Esophagus (tissue), 2 donors: Measurements from ENCODE around the gene BABAM1. TPM values are rescaled to one million over a fixed set of nuclear protein-coding genes. Genes with fewer than 3 reads are reported as not detected.
A peak's percentile ranks its signal among the peaks of the same experiment; 100 is the strongest.

Source experiments
- H3K27ac ChIP-seq, 2 donors: one replicate each; pipeline ENCODE4 v1.5.1; 2013; ENCODE audit warnings: low read depth in 2 of 2, mild to moderate bottlenecking in 2 of 2, inconsistent platforms in 1 of 2, low read length in 1 of 2, moderate library complexity in 1 of 2
- H3K27me3 ChIP-seq, 2 donors: one replicate each; pipeline ENCODE4 v1.6.1; 2013; ENCODE audit warnings: low read length in 2 of 2, control low read depth in 1 of 2, mild to moderate bottlenecking in 1 of 2; ENCODE audit not compliant: insufficient read depth in 2 of 2, control insufficient read depth in 1 of 2
- H3K36me3 ChIP-seq, 2 donors: one replicate each; pipeline ENCODE4 v1.6.1; 2013; ENCODE audit warnings: low read length in 1 of 2; ENCODE audit not compliant: control insufficient read depth in 2 of 2, insufficient read depth in 2 of 2
- H3K4me1 ChIP-seq, 2 donors: one replicate each; pipeline ENCODE4 v1.6.1; 2013; ENCODE audit warnings: low read length in 1 of 2; ENCODE audit not compliant: control insufficient read depth in 2 of 2, insufficient read depth in 2 of 2
- H3K4me3 ChIP-seq, 2 donors: one replicate each; pipeline ENCODE4 v1.5.1; 2013; ENCODE audit warnings: low read length in 2 of 2, mild to moderate bottlenecking in 2 of 2, low read depth in 1 of 2, moderate library complexity in 1 of 2
- H3K9me3 ChIP-seq, 2 donors: one replicate each; pipeline ENCODE4 v1.6.1; 2013; ENCODE audit warnings: mild to moderate bottlenecking in 2 of 2, low read depth in 1 of 2, low read length in 1 of 2, moderate library complexity in 1 of 2; ENCODE audit not compliant: control insufficient read depth in 2 of 2, insufficient read depth in 1 of 2
- WGBS, 2 donors: extraction: QIAGEN DNeasy Blood & Tissue Kit; methylation state at CpG; one replicate each; pipeline ENCODE4 v1.1.7; 2013; 5-methylcytosine and 5-hydroxymethylcytosine counted together
- polyA plus RNA-seq, 2 donors: library from polyadenylated mRNA; stranded (reverse); fragments of 200-250 nt; gene quantifications; one replicate each; pipeline ENCODE4 v1.2.3, GENCODE V29; 2013
- donor health status: healthy with polysubstance abuse.
- donor health status: Bipolar disorder and iron deficiency.

BABAM1 gene
- polyA plus RNA-seq, 2 donors: 39.1 to 52.7 TPM

DNA sequence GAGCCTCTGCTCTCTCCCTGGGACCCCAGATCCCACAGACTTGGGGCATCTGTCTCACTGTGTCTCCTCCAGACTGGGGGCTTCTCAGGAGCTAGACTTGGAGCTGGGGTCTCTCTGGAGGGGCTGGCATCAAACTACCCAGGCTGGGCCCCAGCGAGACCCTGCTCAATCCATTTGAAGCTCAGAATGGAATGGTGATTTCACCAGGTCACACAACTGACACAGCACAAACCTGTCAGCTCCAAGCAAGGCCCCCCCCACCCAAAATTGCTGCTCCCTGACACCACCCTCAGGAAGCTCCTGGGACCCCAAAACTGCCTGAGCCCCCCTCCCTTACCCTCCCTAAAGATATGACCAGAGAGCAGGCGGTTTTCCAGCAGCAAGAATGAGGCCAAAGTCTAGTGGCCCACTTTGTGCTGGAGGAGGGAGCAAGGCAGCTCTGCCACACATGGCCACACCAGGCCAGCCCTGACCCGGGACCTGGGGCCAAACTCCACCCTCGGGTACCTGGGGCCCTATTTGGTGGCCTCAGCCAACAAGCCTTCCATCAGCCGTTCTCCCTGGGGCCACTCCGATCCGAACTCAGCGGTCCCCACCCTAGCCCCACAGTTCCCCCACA, 23.9 kb upstream of the BABAM1 start:
- no peaks in the 10 kb centered on the region for H3K27me3 ChIP-seq
- H3K4me1 ChIP-seq: peaks cover 15 to 20% of the 10 kb centered on the region in 2 donors

DNA sequence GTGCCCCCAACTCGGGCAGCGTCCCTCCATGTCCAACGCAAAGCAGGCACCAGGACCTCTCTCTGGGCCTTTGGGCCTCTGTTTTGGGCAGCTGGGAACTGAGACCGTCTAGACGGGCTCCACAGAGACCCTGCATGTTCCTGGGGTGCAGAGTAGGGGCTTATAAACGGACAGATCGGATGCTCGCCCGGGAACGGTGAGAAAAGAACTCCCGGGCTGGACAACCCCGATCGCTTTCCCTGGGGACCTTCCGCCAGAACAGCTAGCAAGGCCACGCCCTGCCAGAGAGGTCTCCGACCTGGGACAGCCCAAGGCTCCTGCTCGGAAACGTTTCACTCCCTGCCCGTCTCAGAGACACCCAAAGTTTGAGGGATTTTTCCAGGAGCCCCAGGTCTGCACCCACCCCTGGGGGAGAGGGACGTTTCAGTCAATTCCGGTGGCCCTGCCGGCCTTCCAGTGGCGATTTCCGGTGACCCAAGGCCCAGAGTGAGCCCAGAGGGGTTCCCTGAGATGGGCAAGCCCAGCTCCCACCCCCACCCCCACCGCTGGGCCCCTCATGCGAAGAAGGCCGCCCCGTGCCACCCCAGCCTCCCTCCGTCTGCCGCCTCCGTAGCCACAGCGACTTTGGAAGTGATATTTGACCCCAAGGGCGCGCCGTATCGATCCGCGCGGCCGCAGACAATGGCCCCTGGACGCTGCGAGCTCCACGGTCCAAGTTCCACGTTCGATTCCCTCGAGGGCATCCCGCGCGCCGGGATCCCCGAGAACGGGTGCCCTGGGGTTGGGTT, 23.2 kb upstream of the BABAM1 start:
- H3K9me3 ChIP-seq: no peaks in the 10 kb centered on the region
- peak overlapping the region; percentile 83 to 95 for H3K27ac ChIP-seq
- peaks cover 4% of the 10 kb centered on the region in 2 donors for H3K36me3 ChIP-seq
- WGBS, 2 donors: 12 to 14% methylated on average over 51 to 52 of the region's 52 CpGs
- peaks cover 15 to 22% of the 10 kb centered on the region in 2 donors for H3K4me1 ChIP-seq
- no peaks in the 10 kb centered on the region for H3K27me3 ChIP-seq
- H3K4me3 ChIP-seq: peak overlapping the region; percentile 91 to 94

More for the DNA sequence above, 23.9 kb upstream of the BABAM1 start:
- Histone ChIP-seq H3K9me3 (no peaks in the 10 kb centered on the region), H3K27ac (peak overlapping the region; percentile 83 to 95), H3K4me3 (peak overlapping the region; percentile 91 to 94), H3K36me3 (peaks cover 4 to 9% of the 10 kb centered on the region in 2 donors)
- WGBS, 2 donors: 35 to 42% methylated on average over 8 of the region's 8 CpGs

DNA sequence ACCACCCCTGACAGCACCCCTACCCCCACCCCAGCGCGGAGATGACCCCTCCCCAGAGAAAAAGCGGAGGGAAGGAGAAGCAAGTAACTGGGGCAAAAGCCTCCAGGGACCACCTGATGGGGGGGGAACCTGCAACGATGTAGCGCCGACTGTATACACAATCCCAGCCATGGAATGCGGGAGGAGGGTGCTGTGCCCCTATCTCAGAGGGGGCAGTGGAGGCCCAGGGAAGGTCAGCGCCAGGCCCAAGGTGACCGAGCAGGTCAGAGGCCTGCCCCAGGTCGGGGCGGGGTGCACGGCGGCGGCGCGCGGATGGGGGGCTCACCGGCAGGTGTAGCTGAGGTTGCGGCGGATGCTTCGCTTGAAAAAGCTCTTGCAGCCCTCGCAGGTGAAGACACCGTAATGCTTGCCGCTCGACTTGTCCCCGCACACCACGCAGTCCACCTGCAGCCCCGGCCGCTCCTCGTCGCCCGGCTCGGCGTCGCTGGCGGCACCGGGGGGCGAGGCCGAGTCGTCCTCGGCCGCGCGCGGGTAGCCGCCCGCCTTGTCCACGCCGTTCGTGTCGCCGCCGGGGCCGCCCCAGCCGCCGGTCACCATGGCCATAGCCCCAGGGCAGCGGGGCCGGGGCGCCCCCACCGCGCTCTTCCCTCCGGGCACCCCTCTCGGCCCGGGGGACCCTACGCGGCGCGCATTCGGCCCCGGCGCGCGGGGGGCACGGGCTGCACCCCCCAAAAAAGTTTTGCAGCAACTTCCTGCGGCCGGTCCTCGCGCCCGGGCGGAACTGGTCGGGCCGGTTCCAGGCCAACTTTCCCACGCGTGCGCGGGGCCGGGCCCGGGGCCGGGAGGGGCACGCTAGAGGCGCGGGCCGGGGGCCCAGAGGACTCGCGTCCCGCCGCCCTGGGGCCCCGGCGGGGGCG, 22.4 kb upstream of the BABAM1 start:
- Histone ChIP-seq H3K9me3 (no peaks in the 10 kb centered on the region), H3K27me3 (no peaks in the 10 kb centered on the region), H3K4me1 (peaks cover 15 to 25% of the 10 kb centered on the region in 2 donors), H3K27ac (peak overlapping the region; percentile 83 to 95), H3K36me3 (peaks cover 4% of the 10 kb centered on the region in 2 donors), H3K4me3 (peak overlapping the region; percentile 91 to 94)
- 1 to 2% methylated on average over 75 to 100 of the region's 100 CpGs for WGBS, 2 donors

DNA sequence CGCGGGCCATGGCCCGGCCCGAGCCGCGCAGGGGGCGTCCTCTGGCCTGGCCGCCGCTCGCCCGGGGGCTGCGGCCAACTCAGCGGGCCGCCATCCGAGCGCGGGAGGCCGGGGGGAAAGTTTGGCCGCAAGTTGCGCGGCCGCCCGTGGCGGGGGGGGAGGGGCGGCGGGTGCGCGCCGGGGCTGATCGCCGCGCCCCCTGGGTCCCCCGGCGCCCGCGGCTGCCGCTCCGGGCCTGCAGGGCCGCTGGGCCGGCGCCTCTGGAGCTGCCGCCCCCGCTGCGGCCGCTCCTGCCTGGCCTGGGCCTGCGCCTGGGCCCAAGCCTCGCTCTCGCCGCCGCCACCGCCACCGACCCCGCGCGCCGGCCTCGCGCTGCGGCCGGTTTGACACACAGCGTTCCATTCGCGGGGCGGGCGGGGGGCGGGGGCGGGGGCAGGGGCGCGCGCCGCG, 21.7 kb upstream of the BABAM1 start, which contains the start of gene NR2F6:
NR2F6 (minus strand) TSS at position 385 of the 450 bp plus-strand sequence. CDS start 699 bp downstream, outside the sequence.
- Histone ChIP-seq H3K4me1 (peaks cover 15 to 29% of the 10 kb centered on the region in 2 donors), H3K27ac (peak within 1 kb of the TSS; percentile 95 to 97), H3K9me3 (no peaks in the 10 kb centered on the region), H3K27me3 (no peaks in the 10 kb centered on the region), H3K4me3 (peak within 1 kb of the TSS; percentile 91 to 94), H3K36me3 (peaks cover 0 to 2% of the 10 kb centered on the region in 2 donors)
- WGBS, 2 donors: 0 to 1% methylated on average over 37 to 72 of the region's 72 CpGs

DNA sequence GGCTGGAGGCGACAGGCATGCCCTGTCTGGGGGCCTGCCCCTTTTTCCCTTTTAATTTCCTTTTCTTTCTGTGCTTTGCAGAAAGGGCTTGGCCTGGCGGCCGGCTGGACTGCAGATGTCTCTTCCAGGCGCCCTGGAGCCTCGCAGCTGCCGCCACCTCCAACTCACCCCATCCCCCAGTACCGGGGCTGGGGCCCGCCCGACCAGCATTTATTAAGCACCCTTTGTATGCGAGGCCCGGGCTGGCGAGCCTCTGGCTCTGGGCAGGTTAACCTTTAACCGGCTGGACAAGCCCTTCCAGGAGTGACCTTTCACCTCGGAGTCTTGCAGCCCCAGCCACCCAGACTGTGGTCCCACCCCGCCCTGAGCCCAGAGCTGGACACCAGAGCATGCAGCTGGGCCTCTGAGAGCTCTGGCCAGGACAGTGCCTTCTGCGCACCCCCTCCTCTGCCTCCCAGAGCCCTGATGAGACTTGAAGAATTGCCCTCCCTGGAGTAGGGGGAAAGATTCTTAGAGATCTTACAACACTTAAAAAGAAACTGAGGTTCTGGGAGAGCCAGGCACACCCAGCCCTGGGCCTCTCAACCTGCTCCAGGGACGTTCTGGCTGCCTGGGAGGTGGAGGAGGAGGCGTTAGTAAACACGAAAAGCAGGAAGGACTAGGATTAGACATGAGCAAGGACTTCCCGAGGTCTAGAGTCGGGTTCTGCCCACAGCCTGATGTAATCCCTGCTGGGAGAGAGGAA, 20.4 kb upstream of the BABAM1 start:
- H3K4me3 ChIP-seq: peak overlapping the region; percentile 63 to 94
- H3K36me3 ChIP-seq: no peaks in the 10 kb centered on the region
- H3K27me3 ChIP-seq: no peaks in the 10 kb centered on the region
- 17 to 18% methylated on average over 21 of the region's 21 CpGs for WGBS, 2 donors
- H3K9me3 ChIP-seq: no peaks in the 10 kb centered on the region
- H3K4me1 ChIP-seq: peaks cover 13 to 29% of the 10 kb centered on the region in 2 donors
- peak overlapping the region; percentile 95 to 97 for H3K27ac ChIP-seq

DNA sequence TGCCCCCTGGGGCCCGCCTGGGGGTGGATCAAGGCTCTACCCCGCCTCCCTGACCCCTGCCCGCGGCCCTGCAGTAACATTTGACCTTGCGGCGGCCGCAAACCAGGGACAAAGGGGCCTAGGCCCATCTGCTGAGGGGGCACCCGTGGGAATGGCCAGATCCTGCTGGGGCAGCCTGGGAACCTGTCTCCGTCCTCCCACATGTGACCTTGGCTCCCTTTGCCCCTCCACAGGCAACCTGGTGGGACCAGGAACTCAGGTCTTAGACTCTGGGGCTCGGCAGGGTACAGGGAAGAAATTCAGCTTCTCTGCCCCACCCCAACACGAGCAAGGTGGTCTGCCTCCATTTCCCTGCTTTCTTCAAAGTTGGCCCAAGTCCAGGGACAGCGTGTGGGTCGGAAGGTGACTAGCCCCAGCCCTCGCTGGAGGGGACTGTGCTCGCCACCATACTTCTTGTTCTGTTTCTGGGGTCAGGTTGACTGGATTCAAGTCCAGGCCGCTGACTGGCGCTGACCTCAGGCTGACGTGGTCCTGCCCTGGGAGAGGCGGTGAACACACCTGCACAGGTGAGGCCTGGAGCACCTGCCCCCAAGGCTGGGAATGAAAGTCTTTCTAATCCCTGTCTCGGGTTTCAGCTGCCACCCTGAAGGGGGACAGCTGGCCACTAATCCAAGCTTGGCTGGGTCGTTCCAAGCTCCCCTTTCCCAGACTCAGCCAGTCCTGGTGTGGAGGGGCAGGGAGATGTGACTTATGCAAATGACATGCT, 19.0 kb upstream of the BABAM1 start:
- no peaks in the 10 kb centered on the region for H3K27me3 ChIP-seq
- 53 to 57% methylated on average over 21 of the region's 21 CpGs for WGBS, 2 donors
- H3K27ac ChIP-seq: peak overlapping the region; percentile 74 to 97
- H3K4me3 ChIP-seq: no peak overlapping the region
- H3K4me1 ChIP-seq: peaks cover 5 to 23% of the 10 kb centered on the region in 2 donors
- H3K9me3 ChIP-seq: no peaks in the 10 kb centered on the region
- H3K36me3 ChIP-seq: no peaks in the 10 kb centered on the region

DNA sequence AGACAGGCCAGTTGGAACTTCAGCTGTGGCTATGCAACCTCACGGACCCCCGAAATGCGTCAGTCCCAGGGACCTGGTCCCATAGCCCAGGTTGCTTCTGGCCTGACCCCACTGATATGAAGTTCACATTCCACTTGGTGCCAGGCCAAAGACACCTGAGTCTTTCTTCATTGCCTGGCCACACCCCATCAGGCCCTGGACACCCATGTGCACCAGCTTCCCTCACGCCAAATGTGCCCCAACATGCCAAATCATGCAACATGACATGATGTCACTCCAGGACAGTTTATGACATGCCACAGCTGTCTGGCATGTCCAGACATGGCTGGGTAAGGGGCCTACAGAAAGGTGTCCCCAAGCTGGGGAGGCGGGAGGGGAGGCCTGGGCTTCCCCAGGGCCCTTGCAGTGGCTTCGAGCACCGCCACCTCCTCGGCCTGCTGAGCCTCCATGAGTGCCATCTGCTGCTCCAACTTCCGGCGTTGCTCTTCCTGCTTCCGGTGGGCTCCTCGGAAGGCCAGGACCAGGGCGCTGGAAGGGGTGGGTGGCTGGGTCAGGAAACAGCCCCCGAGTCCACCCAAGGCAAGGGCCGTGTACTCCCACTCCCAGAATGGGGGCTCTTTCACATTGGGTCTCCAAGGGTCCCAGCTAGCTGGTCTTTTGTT, 17.2 kb upstream of the BABAM1 start:
- Histone ChIP-seq H3K4me3 (no peak overlapping the region), H3K9me3 (no peaks in the 10 kb centered on the region), H3K36me3 (no peaks in the 10 kb centered on the region), H3K4me1 (peaks cover 5 to 20% of the 10 kb centered on the region in 2 donors), H3K27me3 (no peaks in the 10 kb centered on the region), H3K27ac (peak overlapping the region in 1 of 2 donors; percentile 38)
- 86% methylated on average over 15 of the region's 15 CpGs for WGBS, 2 donors

DNA sequence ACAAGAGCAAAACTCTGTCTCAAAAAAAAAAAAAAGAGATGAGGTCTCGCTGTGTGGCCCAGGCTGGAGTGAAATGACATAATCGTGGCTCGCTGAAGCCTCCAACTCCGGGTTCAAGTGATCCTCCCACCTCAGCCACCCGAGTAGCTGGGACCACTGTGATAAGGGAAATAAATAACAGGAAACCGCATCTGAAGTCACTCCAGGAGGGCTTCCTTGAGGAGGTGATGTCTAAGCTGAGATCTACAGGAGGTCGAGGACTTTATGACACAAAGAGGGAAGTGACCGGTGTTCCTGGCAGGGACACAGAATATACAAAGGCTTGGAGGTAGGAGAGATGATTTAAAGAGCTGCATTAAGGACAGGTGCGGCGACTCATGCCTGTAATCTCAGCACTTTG, 12.6 kb upstream of the BABAM1 start:
- H3K4me1 ChIP-seq: peaks cover 0 to 6% of the 10 kb centered on the region in 2 donors
- peaks cover 0 to 3% of the 10 kb centered on the region in 2 donors for H3K9me3 ChIP-seq
- no peak overlapping the region for H3K27ac ChIP-seq
- H3K36me3 ChIP-seq: no peaks in the 10 kb centered on the region
- H3K4me3 ChIP-seq: no peak overlapping the region
- WGBS, 2 donors: 82% methylated on average over 10 of the region's 10 CpGs
- no peaks in the 10 kb centered on the region for H3K27me3 ChIP-seq
